ENCODE data around the gene ADCY1. TPM values are rescaled to one million over a fixed set of nuclear protein-coding genes. Genes with fewer than 3 reads are reported as not detected.

The ADCY1 gene
- total RNA-seq, 1 donor from 2014 or later = 9.4 TPM

DNA sequence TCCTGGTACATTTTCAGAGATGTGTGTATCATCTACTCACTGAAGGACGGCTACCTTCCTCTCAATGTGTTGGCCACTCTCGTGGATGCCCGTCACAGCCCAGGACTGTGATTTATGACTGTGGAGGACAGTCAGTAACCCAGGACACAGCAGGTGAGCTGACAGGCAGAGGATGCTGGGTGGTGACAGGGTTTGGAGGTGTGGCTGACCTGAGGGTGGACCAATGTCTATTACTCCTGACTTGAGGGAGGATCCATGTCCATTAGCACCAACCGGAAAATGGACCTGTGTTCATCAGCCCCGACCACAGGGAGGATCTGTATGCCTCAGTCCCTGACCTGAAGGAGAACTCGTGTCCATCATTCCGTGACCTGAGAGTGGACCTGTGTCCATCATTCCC is 96.1 kb downstream of the ADCY1 start:
- Mint-ChIP-seq H3K27ac (no peak overlapping the region), H3K4me1 (ENCODE audit: low read depth) (no peaks in the 10 kb centered on the region), H3K27me3 (ENCODE audit: low read depth) (peaks cover 8% of the 10 kb centered on the region), H3K36me3 (ENCODE audit: low read depth) (no peaks in the 10 kb centered on the region), H3K9me3 (no peaks in the 10 kb centered on the region), H3K4me3 (ENCODE audit: low read depth) (no peak overlapping the region)
- DNase-seq (ENCODE audit: low spot score) = no peak
- intact Hi-C loops (cut with micrococcal nuclease) = no loop called here

DNA sequence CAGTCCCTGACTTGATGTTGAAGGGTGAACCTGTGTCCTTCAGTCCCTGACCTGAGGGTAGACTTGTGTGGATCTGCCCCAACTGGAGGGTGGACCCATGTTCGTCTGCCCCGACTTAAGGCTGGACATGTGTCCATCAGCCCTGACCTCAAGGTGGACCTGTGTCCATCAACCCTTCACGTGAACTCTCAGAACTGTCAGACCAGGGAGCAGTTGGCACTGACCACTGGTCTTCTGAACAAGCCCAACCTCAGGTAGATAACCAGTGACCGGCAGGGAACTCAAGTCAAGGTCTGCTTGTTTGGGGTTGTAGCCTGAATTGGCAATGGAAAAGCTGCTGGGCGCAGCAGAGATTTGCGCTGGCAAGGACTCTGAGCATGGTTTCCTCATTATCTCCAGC is 96.5 kb downstream of the ADCY1 start:
- H3K4me3 Mint-ChIP-seq (ENCODE audit: low read depth) = no peak overlapping the region
- no peaks in the 10 kb centered on the region for H3K9me3 Mint-ChIP-seq
- no peaks in the 10 kb centered on the region for H3K36me3 Mint-ChIP-seq (ENCODE audit: low read depth)
- intact Hi-C loops (cut with micrococcal nuclease) = no loop called here
- no peak for DNase-seq (ENCODE audit: low spot score)
- H3K27me3 Mint-ChIP-seq (ENCODE audit: low read depth) = peaks cover 10% of the 10 kb centered on the region
- no peak overlapping the region for H3K27ac Mint-ChIP-seq
- no peaks in the 10 kb centered on the region for H3K4me1 Mint-ChIP-seq (ENCODE audit: low read depth)

DNA sequence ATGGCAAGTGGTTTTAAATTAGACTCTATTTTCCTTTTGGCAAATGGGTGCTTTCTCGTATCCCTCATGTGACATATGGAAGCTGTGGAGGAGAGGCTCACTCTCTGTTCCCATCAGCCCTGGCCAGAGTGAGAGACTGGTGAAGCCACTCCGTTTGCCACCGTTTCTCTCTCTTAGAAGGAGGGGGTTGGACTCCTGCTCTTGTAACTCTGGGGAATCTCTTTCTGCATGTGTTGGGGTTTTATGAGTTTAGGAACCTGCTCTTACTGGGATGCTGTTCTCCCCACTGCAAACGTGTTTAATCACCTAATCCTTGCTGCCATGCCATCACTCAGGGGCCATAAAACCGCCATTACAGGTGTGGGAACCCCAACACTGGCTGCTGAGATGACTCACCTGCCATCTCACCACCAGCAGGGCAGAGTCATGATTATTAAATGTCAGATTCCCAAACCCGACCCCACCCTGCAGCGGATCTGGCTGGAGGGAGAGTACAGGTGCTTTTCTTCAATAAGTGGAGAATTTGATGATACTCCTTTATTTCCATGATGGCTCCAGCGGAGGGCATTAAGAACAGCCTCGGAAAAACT is 103.2 kb downstream of the ADCY1 start:
- Mint-ChIP-seq H3K4me3 (ENCODE audit: low read depth) (no peak overlapping the region), H3K36me3 (ENCODE audit: low read depth) (no peaks in the 10 kb centered on the region), H3K9me3 (no peaks in the 10 kb centered on the region), H3K27ac (no peak overlapping the region), H3K4me1 (ENCODE audit: low read depth) (no peaks in the 10 kb centered on the region), H3K27me3 (ENCODE audit: low read depth) (peaks cover 4% of the 10 kb centered on the region)
- DNase-seq (ENCODE audit: low spot score) = no peak
- intact Hi-C loops (cut with micrococcal nuclease) = no loop called here

DNA sequence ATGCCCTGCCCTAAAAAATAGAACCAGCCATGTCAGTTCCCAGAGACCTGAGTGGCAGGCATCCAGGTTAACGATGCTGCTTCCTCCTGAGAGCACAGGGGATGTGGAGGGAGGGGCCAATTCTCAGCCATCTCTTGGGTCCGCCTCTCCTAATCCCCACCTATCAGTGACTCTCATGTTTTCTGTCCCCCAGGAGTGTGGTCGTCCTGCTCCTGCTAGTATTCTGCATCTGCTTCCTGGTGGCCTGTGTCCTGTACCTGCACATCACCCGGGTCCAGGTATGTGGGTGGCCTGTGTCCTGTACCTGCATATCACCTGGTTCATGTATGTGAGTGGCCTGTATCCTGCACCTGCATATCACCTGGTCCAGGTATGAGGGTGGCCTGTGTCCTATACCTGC is 105.3 kb downstream of the ADCY1 start:
- no peaks in the 10 kb centered on the region for H3K4me1 Mint-ChIP-seq (ENCODE audit: low read depth)
- H3K9me3 Mint-ChIP-seq = no peaks in the 10 kb centered on the region
- no peak for DNase-seq (ENCODE audit: low spot score)
- intact Hi-C loops (cut with micrococcal nuclease) = no loop called here
- H3K27ac Mint-ChIP-seq = no peak overlapping the region
- H3K27me3 Mint-ChIP-seq (ENCODE audit: low read depth) = peaks cover 4% of the 10 kb centered on the region
- H3K36me3 Mint-ChIP-seq (ENCODE audit: low read depth) = no peaks in the 10 kb centered on the region
- no peak overlapping the region for H3K4me3 Mint-ChIP-seq (ENCODE audit: low read depth)

DNA sequence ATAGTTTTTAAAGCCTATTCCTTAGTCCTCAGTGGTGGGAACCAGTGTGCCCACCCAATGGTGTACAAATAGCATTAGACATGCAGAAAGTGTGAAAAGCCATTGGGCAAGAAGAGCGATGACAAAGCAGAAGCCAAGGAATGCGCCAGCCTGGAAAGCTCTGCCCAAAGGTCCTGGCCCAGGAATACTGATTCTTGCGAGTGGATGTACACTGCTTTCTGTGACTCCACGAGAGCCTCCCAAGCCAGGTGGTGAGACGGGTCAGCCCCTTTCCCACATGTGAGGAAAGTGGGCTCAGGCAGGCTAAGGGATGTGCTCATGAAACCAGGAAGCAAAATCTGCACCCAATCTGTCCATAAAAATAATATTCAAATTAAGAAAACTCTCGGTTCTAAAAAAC is 106.6 kb downstream of the ADCY1 start:
- DNase-seq (ENCODE audit: low spot score) = no peak
- Mint-ChIP-seq H3K4me1 (ENCODE audit: low read depth) (no peaks in the 10 kb centered on the region), H3K27me3 (ENCODE audit: low read depth) (peaks cover 1% of the 10 kb centered on the region), H3K4me3 (ENCODE audit: low read depth) (no peak overlapping the region), H3K27ac (no peak overlapping the region), H3K9me3 (no peaks in the 10 kb centered on the region), H3K36me3 (ENCODE audit: low read depth) (no peaks in the 10 kb centered on the region)
- intact Hi-C loops (cut with micrococcal nuclease) = no loop called here

DNA sequence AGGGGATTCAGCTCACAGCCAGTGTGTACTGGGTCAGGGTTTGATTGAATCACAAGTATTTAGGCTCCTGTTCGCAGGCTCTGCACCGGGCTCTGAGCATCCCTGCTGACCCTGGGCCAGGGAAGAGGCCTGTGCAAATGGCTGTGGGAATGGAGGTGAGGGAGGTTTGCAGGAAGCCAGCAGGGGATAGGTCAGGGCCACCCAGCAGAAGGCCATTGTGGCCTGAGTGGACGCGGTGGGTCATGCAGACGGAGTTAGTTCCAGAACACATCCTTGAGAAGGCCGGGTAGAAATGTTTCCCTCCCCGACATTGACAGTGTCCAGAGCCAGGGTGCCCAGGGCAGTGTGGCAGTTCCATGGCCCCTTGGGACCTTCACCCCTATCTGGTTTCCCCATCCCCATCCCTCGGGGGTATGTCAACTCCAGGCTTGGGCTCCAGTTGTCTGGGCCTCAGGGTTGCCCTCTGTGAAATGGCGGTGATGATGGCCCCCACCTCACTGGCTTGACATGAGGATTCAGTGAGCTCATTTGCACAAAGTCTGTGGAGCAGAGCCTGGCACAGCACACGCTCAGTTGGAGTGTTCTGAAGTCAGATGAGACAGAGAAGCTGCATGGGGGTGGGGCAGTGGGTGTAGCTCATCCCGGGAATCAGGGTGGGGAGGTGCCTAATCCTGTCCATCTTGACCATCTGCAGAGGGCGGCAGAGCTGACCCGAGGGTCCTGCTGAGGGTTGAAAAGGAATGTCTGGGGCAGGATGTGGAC is 107.6 kb downstream of the ADCY1 start:
- DNase-seq (ENCODE audit: low spot score) = no peak
- Mint-ChIP-seq H3K4me1 (ENCODE audit: low read depth) (no peaks in the 10 kb centered on the region), H3K27me3 (ENCODE audit: low read depth) (no peaks in the 10 kb centered on the region), H3K4me3 (ENCODE audit: low read depth) (no peak overlapping the region), H3K9me3 (no peaks in the 10 kb centered on the region), H3K27ac (no peak overlapping the region), H3K36me3 (ENCODE audit: low read depth) (no peaks in the 10 kb centered on the region)
- intact Hi-C loops (cut with micrococcal nuclease) = no loop called here

DNA sequence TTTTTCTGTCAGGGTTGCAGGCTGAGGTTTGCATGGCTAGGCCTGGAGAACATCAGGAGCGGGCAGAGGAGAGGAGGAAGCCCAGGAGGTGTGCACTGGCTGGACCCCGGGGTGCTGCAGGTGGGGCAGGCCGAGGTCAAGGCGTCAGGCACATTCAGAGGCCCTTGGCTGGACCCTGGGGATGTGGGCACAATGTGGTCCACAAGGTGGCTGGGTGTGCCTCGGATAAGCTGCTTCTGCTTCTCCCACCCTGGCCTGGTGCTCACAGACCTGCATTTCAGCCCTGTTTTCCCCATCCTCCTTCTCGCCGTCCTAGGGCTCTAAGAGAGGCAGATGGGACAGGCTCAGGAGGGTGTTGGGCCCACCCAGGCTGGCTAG is 108.2 kb downstream of the ADCY1 start:
- no peak overlapping the region for H3K27ac Mint-ChIP-seq
- no peaks in the 10 kb centered on the region for H3K36me3 Mint-ChIP-seq (ENCODE audit: low read depth)
- H3K9me3 Mint-ChIP-seq = no peaks in the 10 kb centered on the region
- no peaks in the 10 kb centered on the region for H3K4me1 Mint-ChIP-seq (ENCODE audit: low read depth)
- intact Hi-C loops (cut with micrococcal nuclease) = no loop called here
- H3K4me3 Mint-ChIP-seq (ENCODE audit: low read depth) = no peak overlapping the region
- H3K27me3 Mint-ChIP-seq (ENCODE audit: low read depth) = no peaks in the 10 kb centered on the region
- peak; percentile 6 for DNase-seq (ENCODE audit: low spot score)

DNA sequence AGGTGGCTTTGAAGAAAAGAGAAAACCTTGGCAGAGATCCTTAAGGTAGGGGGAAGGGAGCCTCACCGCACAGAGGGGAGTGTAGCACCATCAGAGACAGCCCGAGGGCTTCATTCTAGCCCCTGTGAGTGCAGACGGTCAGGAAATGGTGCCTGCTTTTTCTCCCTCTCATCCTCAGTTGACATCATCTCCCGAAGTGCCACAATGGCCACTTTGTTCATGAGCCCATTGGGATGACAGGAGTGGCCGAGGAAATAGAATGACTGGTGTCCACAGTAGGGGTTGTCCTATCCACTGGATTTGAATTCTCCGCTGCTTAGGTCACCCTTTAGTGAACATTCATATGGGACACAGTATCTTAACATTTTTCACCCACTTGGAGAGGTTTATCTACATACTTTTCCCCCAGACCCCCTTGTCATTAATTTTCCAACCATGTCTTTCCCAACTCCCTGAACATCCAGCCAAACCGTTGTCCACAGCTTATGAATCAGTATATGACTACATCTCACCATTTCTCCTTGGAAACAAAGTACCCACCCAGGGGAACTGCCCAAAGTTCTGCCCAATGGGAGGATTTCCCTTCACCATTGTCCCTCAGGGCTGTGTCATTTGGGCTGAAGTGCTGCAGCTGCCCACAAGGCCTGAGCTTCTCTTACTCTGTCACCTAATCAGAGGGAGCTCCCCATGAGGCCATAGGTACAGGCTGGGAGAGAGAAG is 108.8 kb downstream of the ADCY1 start:
- Mint-ChIP-seq H3K9me3 (no peaks in the 10 kb centered on the region), H3K4me3 (ENCODE audit: low read depth) (no peak overlapping the region), H3K27me3 (ENCODE audit: low read depth) (no peaks in the 10 kb centered on the region), H3K36me3 (ENCODE audit: low read depth) (no peaks in the 10 kb centered on the region), H3K4me1 (ENCODE audit: low read depth) (no peaks in the 10 kb centered on the region), H3K27ac (no peak overlapping the region)
- intact Hi-C loops (cut with micrococcal nuclease) = no loop called here
- no peak for DNase-seq (ENCODE audit: low spot score)

DNA sequence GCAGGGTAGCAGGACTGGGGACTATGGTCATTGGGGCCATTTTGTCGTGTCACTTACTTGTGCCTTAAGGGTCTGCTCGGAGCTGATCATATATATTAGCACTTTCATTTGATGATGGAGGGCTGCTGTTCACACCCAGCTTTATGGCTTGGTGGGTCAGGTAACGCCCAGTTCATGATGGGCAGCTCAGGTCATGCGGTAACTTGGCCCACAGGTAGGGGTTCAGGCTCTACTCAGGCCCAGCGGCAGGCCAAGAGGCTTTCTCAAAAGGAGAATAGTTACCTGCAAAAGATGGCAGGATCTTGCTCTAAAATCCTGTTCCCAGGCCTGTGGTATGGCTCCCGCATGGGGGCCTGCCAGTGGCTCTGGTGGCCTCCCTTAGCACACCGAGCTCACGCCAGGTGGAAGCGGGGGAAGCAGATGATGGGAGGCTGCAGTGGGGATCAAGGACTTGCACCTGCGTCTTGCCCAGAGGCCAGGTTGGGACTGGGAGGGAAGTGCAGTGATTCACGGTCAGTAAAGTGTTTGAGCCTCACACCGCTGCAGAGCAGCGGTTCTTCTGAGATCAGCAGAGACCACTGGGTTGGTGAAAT is 109.5 kb downstream of the ADCY1 start:
- H3K4me1 Mint-ChIP-seq (ENCODE audit: low read depth) = no peaks in the 10 kb centered on the region
- peak; percentile 4 for DNase-seq (ENCODE audit: low spot score)
- no peak overlapping the region for H3K4me3 Mint-ChIP-seq (ENCODE audit: low read depth)
- H3K27me3 Mint-ChIP-seq (ENCODE audit: low read depth) = no peaks in the 10 kb centered on the region
- H3K36me3 Mint-ChIP-seq (ENCODE audit: low read depth) = no peaks in the 10 kb centered on the region
- no peaks in the 10 kb centered on the region for H3K9me3 Mint-ChIP-seq
- intact Hi-C loops (cut with micrococcal nuclease) = no loop called here
- H3K27ac Mint-ChIP-seq = no peak overlapping the region

DNA sequence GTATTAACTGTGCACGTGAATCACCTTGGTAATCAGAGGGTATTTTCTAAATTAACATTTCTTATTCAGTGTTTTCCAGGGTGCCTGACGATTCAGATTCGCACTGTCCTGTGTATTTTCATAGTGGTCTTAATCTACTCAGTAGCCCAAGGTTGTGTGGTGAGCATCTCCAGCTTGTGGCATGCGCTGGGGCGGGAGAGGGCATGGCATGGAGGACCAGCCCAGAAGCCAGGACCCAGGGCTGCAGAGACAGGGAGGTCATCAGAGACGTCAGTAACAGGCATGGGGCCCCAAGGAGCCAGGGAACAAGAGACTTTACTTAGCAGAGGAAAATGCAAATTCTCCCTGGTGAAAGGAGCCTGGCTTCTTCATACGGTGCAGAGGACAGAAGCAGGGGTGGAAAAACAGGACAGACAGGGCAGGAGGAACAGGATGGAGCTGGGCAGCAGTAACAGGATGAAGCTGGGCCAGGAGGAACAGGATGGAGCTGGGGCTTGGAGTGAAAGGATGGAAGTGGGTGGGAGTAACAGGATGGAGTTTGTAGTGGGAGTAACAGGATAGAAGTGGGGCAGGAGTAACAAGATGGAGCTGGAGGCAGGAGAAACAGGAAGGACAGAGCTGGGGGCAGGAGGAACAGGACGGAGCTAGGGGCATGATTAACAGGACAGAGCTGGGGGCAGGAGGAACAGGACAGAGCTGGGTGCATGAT is 110.9 kb downstream of the ADCY1 start:
- Mint-ChIP-seq H3K27me3 (ENCODE audit: low read depth) (no peaks in the 10 kb centered on the region), H3K4me3 (ENCODE audit: low read depth) (no peak overlapping the region), H3K27ac (no peak overlapping the region), H3K4me1 (ENCODE audit: low read depth) (peaks cover 5% of the 10 kb centered on the region), H3K36me3 (ENCODE audit: low read depth) (no peaks in the 10 kb centered on the region), H3K9me3 (no peaks in the 10 kb centered on the region)
- intact Hi-C loops (cut with micrococcal nuclease) = no loop called here
- no peak for DNase-seq (ENCODE audit: low spot score)

DNA sequence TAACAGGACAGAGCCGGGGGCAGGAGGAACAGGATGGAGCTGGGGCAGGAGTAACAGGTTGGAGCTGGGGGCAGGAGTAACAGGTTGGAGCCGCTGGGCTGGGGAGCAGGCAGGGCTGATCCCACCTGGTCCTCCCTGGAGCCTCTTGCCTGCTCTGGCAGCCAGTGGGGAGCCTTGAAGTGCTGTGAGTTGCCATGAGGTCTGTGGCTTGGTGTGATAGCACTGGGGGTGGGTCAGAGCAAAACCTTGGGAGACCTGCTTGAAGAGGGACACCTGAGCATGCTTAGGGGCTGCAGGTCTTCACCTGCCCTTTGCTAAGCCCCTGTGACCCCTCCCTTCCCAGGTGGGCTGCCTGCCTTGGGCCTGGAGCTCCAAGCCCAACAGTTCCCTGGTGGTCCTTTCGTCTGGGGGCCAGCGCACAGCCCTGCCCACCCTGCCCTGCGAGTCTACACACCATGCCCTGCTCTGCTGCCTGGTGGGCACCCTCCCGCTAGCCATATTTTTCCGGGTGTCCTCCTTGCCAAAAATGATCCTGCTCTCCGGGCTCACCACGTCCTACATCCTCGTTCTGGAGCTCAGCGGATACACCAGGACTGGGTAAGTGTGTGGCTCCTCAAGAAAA is 111.6 kb downstream of the ADCY1 start:
- Mint-ChIP-seq H3K27ac (no peak overlapping the region), H3K36me3 (ENCODE audit: low read depth) (no peaks in the 10 kb centered on the region), H3K27me3 (ENCODE audit: low read depth) (no peaks in the 10 kb centered on the region), H3K4me1 (ENCODE audit: low read depth) (peaks cover 5% of the 10 kb centered on the region), H3K4me3 (ENCODE audit: low read depth) (no peak overlapping the region), H3K9me3 (no peaks in the 10 kb centered on the region)
- DNase-seq (ENCODE audit: low spot score) = peak; percentile 7
- intact Hi-C loops (cut with micrococcal nuclease) = no loop called here

DNA sequence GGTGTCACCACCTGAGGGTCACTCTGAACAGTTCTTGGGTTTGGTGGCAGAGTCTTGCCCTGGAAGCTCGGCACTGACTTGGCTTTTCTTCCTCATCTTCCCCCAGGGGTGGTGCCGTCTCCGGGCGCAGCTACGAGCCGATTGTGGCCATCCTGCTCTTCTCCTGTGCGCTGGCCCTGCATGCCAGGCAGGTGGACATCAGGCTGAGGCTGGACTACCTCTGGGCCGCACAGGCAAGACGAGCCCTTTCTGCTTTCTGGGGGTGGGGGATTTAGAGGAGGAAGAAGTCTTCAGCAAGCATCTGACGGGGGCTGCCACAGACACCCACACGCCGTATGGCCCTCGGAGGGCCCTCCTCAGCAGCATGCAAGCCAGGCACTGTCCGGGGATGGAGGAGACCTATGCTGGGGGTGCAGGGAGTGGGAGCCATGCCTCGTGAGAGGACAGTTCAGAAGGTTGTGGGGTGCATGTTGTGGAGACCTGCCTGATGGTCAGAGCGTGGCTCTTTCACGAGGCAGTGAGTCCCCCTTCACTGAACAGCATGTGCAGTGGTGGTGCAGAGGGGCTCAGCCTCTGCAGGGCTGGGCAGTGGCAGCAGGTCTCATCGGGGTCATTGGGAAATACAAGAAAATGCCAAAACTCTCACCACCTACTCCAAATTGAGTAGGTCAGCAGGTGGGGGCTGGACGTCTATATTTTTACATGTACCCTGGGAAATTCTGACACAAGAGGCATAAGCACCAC is 112.4 kb downstream of the ADCY1 start:
- H3K4me1 Mint-ChIP-seq (ENCODE audit: low read depth) = peaks cover 5% of the 10 kb centered on the region
- no peaks in the 10 kb centered on the region for H3K9me3 Mint-ChIP-seq
- no peak overlapping the region for H3K27ac Mint-ChIP-seq
- no peaks in the 10 kb centered on the region for H3K27me3 Mint-ChIP-seq (ENCODE audit: low read depth)
- intact Hi-C loops (cut with micrococcal nuclease) = no loop called here
- DNase-seq (ENCODE audit: low spot score) = peak; percentile 4
- no peak overlapping the region for H3K4me3 Mint-ChIP-seq (ENCODE audit: low read depth)
- H3K36me3 Mint-ChIP-seq (ENCODE audit: low read depth) = no peaks in the 10 kb centered on the region

All from activated T-helper 2 cell treated with anti-CD3 and anti-CD28 coated beads, Interferon-gamma antibody, Interleukin-2, Interleukin-4, amounts not matched to agents 10 μg/mL and 5 μg/mL and 100 μg/mL, durations not matched to agents 14 hours and 24 hours and 36 hours (primary cell).